Stimulated activated CD4-positive, alpha-beta T cell treated with anti-CD3 and anti-CD28 coated beads, Interleukin-4, amount 100 ng/mL, for 4 hours (primary cell): ENCODE data around the gene ADGRA3.

Experiments used
- DNase-seq, 2 experiments: peaks; one replicate each; pipeline ENCODE4 v3.0.0-alpha.2; 2020

Gene ADGRA3, protein sequence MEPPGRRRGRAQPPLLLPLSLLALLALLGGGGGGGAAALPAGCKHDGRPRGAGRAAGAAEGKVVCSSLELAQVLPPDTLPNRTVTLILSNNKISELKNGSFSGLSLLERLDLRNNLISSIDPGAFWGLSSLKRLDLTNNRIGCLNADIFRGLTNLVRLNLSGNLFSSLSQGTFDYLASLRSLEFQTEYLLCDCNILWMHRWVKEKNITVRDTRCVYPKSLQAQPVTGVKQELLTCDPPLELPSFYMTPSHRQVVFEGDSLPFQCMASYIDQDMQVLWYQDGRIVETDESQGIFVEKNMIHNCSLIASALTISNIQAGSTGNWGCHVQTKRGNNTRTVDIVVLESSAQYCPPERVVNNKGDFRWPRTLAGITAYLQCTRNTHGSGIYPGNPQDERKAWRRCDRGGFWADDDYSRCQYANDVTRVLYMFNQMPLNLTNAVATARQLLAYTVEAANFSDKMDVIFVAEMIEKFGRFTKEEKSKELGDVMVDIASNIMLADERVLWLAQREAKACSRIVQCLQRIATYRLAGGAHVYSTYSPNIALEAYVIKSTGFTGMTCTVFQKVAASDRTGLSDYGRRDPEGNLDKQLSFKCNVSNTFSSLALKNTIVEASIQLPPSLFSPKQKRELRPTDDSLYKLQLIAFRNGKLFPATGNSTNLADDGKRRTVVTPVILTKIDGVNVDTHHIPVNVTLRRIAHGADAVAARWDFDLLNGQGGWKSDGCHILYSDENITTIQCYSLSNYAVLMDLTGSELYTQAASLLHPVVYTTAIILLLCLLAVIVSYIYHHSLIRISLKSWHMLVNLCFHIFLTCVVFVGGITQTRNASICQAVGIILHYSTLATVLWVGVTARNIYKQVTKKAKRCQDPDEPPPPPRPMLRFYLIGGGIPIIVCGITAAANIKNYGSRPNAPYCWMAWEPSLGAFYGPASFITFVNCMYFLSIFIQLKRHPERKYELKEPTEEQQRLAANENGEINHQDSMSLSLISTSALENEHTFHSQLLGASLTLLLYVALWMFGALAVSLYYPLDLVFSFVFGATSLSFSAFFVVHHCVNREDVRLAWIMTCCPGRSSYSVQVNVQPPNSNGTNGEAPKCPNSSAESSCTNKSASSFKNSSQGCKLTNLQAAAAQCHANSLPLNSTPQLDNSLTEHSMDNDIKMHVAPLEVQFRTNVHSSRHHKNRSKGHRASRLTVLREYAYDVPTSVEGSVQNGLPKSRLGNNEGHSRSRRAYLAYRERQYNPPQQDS (N-terminal part only)

GRCh38 chr4:22515888-22516541 lies at the start of gene ADGRA3:
TSS of gene ADGRA3 (minus strand) at chr4:22516066. CDS start at chr4:22515784, 282 bp downstream.
- peak; percentile 37 to 60 for DNase-seq

DNA sequence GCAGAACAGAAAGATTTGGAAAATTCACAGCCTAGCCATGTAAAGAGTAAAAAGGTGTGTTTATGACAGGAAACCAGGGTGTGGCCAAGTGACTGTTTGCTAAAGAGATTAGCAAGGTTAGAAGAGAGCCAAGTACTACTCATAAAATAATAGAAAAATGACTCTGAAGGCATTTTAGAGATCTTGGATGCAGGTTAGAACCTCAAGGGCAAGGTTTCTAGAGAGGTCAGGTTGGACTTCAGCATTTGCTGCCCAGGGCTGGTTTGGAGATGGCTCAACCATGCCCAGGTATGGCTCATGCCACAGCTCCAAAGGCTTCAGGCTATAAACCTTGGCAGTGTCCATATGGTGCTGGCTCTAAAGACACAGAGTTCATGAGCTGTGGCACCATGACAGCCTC lies 40.6 kb upstream of the ADGRA3 start:
- DNase-seq: no peak

- no peak for DNase-seq
Observed at GRCh38 chr4:22554670-22555069, 38.8 kb upstream of the ADGRA3 start.

DNA sequence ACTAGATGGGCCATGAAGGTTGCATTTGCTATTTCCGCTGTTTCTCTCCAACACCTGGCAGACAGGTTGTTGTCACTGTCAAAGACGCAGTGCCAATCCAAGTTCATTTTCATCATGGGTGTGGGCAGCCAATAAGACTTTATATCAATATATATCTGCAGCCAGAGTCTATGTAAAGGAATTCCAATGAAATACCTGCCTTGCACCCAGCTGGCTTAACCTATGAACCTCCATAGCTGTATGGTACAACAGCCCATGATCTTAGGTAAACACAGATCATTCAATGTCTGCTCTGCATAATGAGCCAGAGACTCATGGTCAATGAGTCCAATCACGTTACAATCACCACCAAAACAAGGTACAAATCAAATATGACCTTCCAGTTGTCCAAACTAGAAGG lies 37.7 kb upstream of the ADGRA3 start:
- DNase-seq: no peak

GRCh38 chr4:22552812-22553211 lies 36.9 kb upstream of the ADGRA3 start:
- no peak for DNase-seq

DNA sequence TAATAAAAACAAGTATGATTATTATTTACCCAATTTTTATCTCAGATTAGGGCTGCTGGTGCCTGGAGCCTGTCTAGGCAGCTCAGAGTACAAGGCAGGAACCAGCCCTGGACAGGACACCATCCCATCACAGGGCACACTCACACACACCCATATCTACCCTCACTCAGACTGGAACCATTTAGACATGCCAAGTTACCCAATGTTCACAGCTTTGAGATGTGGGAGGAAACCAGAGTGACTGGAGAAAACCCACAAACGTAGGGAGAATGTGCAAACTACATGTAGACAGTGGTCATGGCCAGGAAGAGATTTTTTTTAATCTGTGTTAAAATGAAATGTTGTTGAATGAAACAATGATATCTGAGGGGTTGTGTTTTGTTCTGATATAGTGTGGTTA lies 35.7 kb upstream of the ADGRA3 start:
- DNase-seq: no peak

DNA sequence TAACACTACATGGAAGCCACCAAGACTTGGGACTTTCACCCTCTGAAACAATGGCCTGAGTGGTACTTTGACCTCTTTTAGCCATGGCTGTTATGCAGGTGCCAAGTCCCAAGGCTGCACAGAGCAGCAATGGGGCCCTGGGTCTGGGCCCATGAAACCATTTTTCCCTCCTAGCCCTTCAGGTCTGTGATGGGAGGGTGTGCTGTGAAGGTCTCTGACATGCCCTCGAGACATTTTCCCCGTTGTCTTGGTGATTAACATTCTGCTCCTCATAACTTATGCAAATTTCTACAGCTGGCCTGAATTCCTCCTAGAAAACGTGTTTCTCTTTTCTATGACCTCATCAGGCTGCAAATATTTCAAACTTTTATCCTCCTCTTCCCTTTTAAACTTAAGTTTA lies 30.4 kb upstream of the ADGRA3 start:
- DNase-seq: no peak

- no peak for DNase-seq
Observed at GRCh38 chr4:22539251-22539650, 23.4 kb upstream of the ADGRA3 start.

- no peak for DNase-seq
Observed at GRCh38 chr4:22537864-22538263, 22.0 kb upstream of the ADGRA3 start.

- DNase-seq: no peak
Observed at GRCh38 chr4:22534374-22534773, 18.5 kb upstream of the ADGRA3 start.

DNA sequence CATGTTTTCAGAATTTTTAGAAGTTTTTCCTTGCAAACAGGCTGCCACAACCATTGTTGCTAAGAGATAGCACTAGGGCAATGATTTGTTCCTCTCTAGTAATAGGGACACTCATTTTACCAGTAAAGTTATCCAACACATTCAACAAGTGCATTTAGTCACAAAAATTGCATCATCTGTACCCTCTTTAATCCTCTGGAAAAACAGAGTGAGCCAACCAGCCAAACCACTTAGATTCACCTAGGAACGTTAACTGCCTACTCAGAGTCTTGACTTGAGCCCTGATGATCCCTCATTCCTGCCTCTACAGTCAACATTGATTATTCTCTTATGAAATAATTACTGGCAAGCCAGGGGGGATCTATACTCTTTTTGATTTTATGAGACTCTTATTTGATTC lies 17.0 kb upstream of the ADGRA3 start:
- DNase-seq: no peak

- DNase-seq: no peak
Observed at GRCh38 chr4:22532117-22532516, 16.3 kb upstream of the ADGRA3 start.

DNA sequence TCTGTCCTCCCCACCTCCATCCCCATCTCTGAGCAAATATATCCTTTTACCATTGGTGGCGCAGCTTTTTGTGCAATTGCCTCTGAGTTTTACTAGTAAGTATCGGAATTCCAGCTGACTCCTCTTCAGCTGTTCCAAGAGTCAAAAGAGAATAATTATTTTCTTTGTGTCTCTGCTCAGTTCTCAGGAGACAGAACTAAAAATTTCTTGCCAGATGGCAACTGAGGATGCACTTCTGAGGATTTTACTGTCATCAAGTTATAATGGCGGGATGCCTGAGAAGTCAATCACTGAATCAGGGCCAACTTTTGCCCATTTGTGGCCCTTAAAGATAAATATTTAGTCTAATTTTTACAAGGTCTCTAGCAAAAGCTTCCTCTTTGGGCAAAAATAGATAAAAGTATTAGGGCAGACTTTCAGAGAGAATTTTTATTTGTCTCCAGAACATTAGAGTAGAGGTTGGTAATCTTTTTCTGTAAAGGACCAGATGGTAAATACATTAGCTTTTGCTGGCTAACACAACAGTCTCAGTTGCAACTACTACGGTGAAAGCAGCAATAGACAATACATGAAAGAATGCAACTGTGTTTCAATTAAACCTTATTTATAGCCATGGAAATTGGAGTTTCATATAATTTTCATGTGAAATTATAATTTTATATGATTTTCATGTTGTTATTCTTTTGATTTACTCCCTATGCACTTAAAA lies 15.6 kb upstream of the ADGRA3 start:
- no peak for DNase-seq

DNA sequence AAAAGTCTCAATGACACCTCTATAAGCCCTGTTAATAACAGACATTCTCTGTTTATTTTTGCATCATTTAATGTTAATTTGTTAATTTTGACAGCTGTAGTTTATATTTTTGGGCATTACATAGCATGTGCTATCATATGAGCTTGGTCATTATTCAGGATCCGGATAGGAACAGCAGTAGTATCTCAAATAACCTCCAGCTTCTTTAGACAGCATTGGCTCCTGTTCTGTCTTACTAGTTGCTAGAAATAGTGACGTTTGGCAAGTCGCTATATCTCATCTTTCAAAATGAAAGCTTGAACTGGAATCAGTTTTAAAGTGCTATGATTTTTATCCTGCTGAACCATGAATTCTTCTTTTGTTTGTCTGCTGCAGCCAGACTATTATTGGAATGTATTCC lies 9.0 kb upstream of the ADGRA3 start:
- DNase-seq: no peak

DNA sequence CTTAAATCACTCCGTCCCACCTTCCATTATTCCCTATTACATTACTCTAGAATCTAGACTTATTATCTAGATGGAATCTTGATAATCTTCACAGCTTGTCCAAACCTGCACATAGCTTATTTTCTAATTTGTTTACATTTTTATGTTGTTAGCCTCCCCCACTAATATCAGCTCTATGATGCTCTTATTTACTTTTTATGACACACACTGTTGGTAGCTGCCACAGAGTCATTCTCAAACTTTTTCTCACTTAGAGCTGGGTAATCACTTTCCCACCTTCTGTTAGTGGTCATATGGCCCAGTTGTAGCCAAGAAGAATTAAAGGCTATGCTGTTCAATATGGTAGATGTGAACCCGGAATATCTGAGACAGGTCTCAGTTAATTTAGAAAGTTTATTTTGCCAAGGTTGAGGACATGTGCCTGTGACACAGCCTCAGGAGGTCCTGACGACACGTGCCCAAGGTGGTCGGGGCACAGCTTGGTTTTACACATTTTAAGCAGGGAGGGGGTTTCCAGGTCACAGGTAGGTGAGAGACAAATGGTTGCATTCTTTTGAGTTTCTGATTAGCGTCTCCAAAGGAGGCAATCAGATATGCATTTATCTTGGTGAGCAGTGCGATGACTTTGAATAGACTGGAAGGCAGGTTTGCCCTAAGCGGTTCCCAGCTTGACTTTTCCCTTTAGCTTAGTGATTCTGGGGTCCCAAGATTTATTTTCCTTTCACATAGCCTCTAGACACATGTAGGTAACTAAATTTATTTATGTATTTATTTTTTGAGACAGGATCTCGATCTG lies 7.0 kb upstream of the ADGRA3 start:
- DNase-seq: no peak

- no peak for DNase-seq
Observed at GRCh38 chr4:22522206-22522605, 6.3 kb upstream of the ADGRA3 start.

- DNase-seq: no peak
Observed at GRCh38 chr4:22521240-22521639, 5.4 kb upstream of the ADGRA3 start.

GRCh38 chr4:22515145-22515887 lies 550 bp downstream of the ADGRA3 start:
- DNase-seq: peak; percentile 17 to 30

DNA sequence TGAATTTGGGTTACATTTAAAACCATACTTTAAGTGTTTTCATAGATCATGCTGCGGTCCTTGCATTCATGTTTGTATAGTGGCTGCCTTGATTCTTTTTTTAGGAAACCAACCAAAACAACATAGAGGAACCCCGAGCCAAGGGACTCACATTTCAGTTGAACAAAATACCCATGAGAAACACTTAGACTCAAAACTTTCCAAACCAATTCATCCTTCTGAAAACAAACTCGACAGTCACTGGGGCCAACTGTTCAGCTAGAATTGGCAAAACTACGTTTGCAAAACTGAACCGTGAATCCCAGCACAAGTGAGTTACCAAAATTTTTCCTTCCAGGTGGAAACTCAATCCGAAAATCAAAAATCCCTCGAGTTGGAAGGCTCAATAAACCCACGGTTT lies 1.4 kb downstream of the ADGRA3 start:
- no peak for DNase-seq

GRCh38 chr4:22514001-22514400 lies 1.9 kb downstream of the ADGRA3 start:
- DNase-seq: no peak
